Prostate gland (tissue), 2 donors: ENCODE results near the gene ERC2. TPM values are rescaled to one million over a fixed set of nuclear protein-coding genes. Genes with fewer than 3 reads are reported as not detected.
"Not testable (repeated sequence)": the region's sequence is repeated elsewhere in the genome, so short reads cannot be mapped to it uniquely, and the experiment has no call there.

Experiments used
- DNase-seq: peaks from one replicate; pipeline ENCODE4 v3.0.0-alpha.2; 2019; ENCODE audit warnings: low spot score
- H3K27ac ChIP-seq, 2 donors: fragments of 200-600 bp; sonication (generic); 2 replicates each; pipeline ENCODE4 v1.5.1; 2017 to 2019
- H3K27me3 ChIP-seq: fragments of 200-600 bp; sonication (generic); replicated peaks from 2 replicates; pipeline ENCODE4 v1.5.1; 2019; ENCODE audit not compliant: insufficient read depth
- H3K36me3 ChIP-seq, 2 donors: fragments of 200-600 bp; sonication (generic); 1 replicate in 1 of 2; 2 replicates in 1 of 2; pipeline versions ENCODE4 v1.5.1 to v1.8.1; 2017 to 2019
- H3K4me1 ChIP-seq: fragments of 200-600 bp; sonication (generic); replicated peaks from 2 replicates; pipeline ENCODE4 v1.5.1; 2019
- H3K4me3 ChIP-seq, 2 donors: fragments of 200-600 bp; sonication (generic); 2 replicates each; pipeline ENCODE4 v1.5.1; 2017 to 2019
- H3K9me3 ChIP-seq: fragments of 200-600 bp; sonication (generic); 2 replicates; pipeline ENCODE4 v1.5.1; 2017
- CTCF ChIP-seq, 4 experiments: fragments of 200-600 bp in 2 of 4; fragments of 450-650 bp in 2 of 4; sonication (generic) in 2 of 4; IDR thresholded peaks; 1 replicate in 3 of 4; 2 replicates in 1 of 4; pipeline ENCODE4 v1.5.1; 2016 to 2019; ENCODE audit warnings: antibody characterized with exemption in 4 of 4, mild to moderate bottlenecking in 2 of 4, moderate library complexity in 2 of 4
- POLR2A ChIP-seq: fragments of 450-650 bp; IDR thresholded peaks from one replicate; pipeline ENCODE4 v1.6.1; 2016; ENCODE audit warnings: antibody characterized with exemption, mild to moderate bottlenecking
- POLR2AphosphoS5 ChIP-seq: sonication (generic); formaldehyde crosslinking; IDR thresholded peaks from one replicate; pipeline ENCODE4 v1.6.1; 2017; ENCODE audit warnings: antibody characterized with exemption
- WGBS: methylation state at CpG from one replicate; pipeline ENCODE4 v1.1.5; 2018; 5-methylcytosine and 5-hydroxymethylcytosine counted together
- intact Hi-C: fragments of 100-400 bp; cut with DNase I; formaldehyde crosslinking; loops from one replicate; pipeline ENCODE4 v1.14.2; 2022
- total RNA-seq, 2 donors: library from RNA; depleted of rRNA; stranded (reverse); fragments of >200 nt; gene quantifications; one replicate each; pipeline ENCODE4 v1.1.0, GENCODE V29; 2016

The ERC2 gene
- total RNA-seq, 2 donors from 2014 or later, result 1.0 to 2.7 TPM

GRCh38 chr3:56076746-56077145 lies 391.5 kb downstream of the ERC2 start:
- Histone ChIP-seq H3K4me1 (no peaks in the 10 kb centered on the region), H3K27ac (no peak overlapping the region), H3K9me3 (no peaks in the 10 kb centered on the region), H3K27me3 (no peaks in the 10 kb centered on the region), H3K4me3 (no peak overlapping the region), H3K36me3 (no peaks in the 10 kb centered on the region)
- intact Hi-C loops, result no loop called here
- DNase-seq, result peak; percentile 78
- 39% methylated on average over 2 of the region's 2 CpGs for WGBS
- TF ChIP-seq POLR2AphosphoS5 (peak; percentile 88), CTCF (IDR thresholded peaks at IDR 0.05) (no peak), POLR2A (no peak)

- TF ChIP-seq CTCF (IDR thresholded peaks at IDR 0.05), result no peak
- TF ChIP-seq POLR2AphosphoS5, result no peak
- no peak for TF ChIP-seq POLR2A
- H3K4me1 ChIP-seq, result no peaks in the 10 kb centered on the region
- no peak overlapping the region for H3K27ac ChIP-seq
- no peak overlapping the region for H3K4me3 ChIP-seq
- no peak for DNase-seq
- intact Hi-C loops, result no loop called here
- 71% methylated on average over 1 of the region's 1 CpG for WGBS
- no peaks in the 10 kb centered on the region for H3K9me3 ChIP-seq
- H3K36me3 ChIP-seq, result no peaks in the 10 kb centered on the region
- H3K27me3 ChIP-seq, result no peaks in the 10 kb centered on the region
Measured at GRCh38 chr3:56075089-56075488, 393.2 kb downstream of the ERC2 start.

- no peak overlapping the region for H3K27ac ChIP-seq
- no peaks in the 10 kb centered on the region for H3K27me3 ChIP-seq
- no peak overlapping the region for H3K4me3 ChIP-seq
- H3K4me1 ChIP-seq, result no peaks in the 10 kb centered on the region
- no peaks in the 10 kb centered on the region for H3K36me3 ChIP-seq
- no peak for DNase-seq
- H3K9me3 ChIP-seq, result no peaks in the 10 kb centered on the region
- intact Hi-C loops, result no loop called here
- TF ChIP-seq CTCF (IDR thresholded peaks at IDR 0.05) (no peak), POLR2A (no peak), POLR2AphosphoS5 (no peak)
Measured at GRCh38 chr3:56069766-56070165, 398.5 kb downstream of the ERC2 start.

- not testable (repeated sequence) for H3K4me1 ChIP-seq
- WGBS, result 95% methylated on average over 1 of the region's 1 CpG
Measured at GRCh38 chr3:56066405-56066804, 401.9 kb downstream of the ERC2 start.

GRCh38 chr3:56064684-56065083 lies 403.6 kb downstream of the ERC2 start:
- no peak for TF ChIP-seq CTCF (IDR thresholded peaks at IDR 0.05)
- TF ChIP-seq POLR2A, result no peak
- no peak for TF ChIP-seq POLR2AphosphoS5
- Histone ChIP-seq H3K27ac (no peak overlapping the region), H3K36me3 (no peaks in the 10 kb centered on the region), H3K9me3 (no peaks in the 10 kb centered on the region), H3K4me1 (peaks cover 5% of the 10 kb centered on the region), H3K4me3 (no peak overlapping the region), H3K27me3 (no peaks in the 10 kb centered on the region)
- intact Hi-C loops, result no loop called here
- DNase-seq, result no peak

More at GRCh38 chr3:56066405-56066804, 401.9 kb downstream of the ERC2 start:
- H3K4me3 ChIP-seq, H3K27ac ChIP-seq, intact Hi-C loops, H3K9me3 ChIP-seq, H3K27me3 ChIP-seq, H3K36me3 ChIP-seq, DNase-seq: not testable (repeated sequence)
